Measurements from ENCODE around the gene RPTOR.

Gene RPTOR

DNA sequence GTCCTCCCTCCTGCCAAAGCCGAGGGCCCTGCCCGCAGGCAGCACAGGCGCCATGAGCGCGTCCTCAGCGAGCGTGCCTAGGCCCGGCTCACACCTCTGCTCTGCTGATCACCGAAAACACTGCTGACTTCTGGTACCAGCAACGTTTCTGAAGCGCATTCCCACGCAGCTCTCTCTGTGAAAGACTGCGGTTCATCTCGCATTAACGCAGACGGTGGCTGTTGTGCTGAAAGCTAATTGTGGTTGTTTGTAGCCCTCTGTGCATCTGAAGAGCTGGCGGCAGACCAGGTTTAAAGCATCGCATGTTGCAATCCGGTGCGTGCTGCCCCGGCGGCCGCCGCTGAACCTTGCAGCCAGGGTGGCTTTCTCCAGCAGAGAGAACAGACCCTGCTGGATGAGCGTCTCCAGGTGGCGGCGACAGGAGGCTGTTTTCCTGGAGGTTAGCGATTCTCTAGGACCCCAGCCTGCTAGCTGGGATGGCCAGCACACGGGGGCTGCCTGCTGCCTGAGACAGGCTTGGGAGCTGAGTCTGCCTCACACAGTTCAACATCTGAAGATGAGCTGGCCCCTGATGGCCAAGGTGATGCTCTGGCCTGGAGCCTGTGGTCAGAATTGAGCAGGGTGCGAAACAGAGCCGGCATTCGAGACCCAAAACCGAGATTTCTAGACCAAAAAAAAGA, 397.2 kb downstream of the RPTOR start:
- no peak for DNase-seq

DNA sequence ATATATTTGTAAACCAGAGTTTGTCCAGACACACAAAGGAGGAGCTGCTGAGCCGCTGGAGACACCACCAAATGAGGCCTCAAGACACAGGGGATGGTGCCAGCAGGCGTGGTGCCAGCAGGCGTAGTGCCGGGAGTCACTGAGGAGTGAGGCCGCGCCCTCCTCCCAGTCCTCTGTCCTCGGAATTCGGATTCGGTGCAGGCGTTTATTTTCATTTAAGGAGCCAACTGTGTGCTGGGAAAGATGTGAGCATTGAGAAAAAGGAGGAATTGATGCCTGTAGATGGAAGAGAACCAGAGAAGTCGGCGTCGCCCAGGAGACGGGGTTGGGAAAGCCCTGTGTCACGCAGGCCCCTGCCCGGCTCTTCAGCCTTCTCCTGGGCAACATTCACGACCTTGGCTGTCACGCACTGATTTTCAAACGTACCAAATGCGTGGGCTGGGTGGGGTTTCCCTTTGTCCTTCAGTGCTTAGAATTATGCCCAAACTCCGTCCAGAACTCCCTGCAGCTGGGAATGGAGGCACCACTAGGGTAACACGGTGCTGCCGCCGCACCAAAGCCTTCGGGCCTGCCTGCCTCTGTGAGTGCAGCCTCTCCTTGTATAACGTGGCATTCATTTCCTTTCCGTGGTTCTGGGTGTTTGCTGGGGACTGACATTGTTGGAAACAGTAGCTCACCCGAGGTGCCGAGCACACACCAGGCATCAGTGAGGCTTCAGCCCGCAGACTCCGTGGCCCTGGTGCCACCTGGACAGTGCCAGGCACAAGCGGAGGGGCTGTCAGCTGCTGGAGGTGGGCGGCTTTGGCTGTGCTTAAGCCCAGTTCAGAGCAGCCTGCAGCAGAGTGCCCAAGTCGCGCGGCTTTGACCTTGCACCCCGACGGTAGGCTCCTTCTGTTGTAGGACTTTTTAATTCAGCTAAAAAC, 398.0 kb downstream of the RPTOR start:
- DNase-seq: no peak

DNA sequence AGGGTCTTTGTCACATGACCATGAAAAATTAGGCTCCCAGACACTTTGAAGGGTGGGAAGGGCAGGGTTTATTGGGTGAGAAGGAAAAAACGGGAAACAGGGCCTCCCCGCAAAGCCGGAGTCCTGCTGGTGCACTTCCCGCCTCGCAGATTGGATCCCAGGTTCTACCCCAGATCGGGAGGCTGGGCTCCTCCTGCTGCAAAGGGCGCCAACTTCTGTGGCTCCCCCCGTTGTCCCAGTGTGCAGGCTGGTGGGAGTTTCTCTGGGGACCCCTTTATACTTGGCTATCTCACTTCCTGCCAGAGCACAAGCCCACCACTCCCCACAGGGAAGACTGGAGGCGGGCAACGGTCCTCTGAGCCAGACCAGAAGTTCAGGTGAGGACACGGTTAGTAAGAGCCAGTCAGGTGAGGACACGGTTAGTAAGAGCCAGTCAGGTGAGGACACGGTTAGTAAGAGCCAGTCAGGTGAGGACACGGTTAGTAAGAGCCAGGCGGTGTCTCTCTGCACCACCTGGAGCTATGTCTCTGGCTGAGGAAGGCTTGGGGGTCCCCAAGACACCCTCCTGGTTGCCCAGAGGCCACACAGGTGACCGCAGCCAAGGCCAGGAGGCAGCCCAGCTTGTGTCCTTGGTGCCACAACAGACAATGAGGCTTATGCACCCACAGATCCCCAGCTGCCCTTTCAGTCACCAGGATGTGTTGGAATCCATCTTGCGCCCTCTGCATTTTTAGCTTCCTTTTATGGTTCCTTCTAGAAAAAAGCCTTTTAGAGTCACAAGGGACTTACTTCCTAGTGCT, 398.9 kb downstream of the RPTOR start:
- DNase-seq: no peak

DNA sequence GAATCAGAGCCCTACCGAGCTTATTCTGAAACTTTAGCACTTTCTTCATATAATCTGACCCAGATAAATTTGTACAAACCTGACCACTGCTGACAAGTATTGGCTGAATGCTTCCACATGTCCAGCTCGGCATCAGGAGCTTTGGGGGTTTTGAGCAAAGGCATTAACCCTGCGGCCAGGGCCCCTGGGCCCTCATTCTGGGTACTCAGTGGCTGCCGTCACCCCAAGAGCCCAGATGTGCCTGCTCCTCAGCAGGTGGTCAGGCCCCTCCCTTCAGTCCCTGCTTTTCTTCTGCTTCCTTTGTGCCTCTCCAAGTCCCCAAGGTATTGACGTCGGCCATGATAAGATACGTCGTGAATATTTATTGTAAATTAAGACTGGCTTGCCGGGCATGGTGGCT, 399.7 kb downstream of the RPTOR start:
- no peak for DNase-seq

DNA sequence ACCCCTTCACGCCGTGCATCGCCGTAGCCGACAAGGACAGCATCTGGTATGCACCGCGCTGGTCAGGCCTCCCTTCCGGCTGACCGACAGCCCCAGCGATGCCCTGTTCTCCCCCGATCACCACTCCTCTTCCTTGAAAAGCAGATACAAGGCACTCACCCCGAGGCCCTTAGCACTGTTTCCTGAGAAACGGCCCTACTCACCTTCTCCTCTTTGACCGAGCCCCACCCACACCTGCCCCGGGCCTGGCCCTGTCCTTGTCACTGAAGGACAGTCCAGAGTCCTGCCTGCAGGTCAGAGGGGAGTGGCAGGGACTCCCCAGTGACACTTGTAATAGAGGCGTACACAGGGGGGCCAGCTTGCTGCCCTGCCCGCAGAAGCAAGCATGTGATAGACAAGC, 401.1 kb downstream of the RPTOR start:
- DNase-seq: no peak

DNA sequence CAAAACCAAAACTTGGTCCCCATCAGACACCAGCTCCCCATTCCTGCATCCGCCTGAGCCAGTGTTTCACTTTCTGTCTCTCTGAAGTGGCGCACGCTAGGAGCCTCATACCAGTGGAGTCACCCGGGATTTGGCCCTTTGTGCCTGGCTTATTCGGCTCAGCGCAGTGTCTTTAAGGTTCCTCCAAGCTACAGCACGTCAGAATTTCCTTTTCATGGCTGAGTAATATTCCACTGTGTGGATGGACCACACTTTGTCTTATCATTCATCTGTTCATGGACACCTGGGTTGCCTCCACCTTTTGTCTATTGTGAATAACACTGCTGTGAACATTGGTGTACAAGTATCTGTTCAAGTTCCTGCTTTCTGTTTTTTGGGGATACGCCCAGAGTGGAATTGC, 401.8 kb downstream of the RPTOR start:
- no peak for DNase-seq

DNA sequence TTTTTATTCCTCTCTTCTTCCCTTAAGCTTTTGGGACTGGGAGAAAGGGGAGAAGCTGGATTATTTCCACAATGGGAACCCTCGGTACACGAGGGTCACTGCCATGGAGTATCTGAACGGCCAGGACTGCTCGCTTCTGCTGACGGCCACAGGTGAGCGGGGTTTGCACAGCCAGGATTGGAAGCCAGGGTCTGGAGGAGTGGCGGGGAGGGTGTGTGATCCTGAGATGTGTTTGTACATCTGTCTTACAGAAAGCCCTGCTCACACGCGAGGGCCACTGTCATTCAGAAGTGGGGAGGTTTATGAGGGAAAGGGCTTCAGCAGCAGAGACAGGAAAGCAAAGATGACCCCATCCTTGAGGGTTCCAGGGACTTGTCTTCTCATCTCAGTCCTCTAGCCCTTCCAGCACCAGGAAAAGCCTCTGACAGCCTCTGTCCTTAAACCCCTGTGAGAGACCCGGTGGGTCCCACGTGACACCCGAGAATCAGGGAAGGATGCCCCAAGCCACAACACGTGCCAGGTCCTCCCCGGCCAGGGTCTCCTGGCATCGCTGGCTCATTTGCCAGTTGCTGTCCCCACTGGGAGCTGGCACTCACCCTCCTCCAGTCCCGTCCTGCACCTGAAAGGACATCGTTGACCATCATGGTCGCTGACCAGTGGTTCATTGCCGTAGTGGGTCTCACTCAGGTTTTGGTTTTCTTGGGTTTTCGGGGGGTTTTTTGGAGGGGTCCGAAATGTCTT, 402.7 kb downstream of the RPTOR start:
- no peak for DNase-seq

DNA sequence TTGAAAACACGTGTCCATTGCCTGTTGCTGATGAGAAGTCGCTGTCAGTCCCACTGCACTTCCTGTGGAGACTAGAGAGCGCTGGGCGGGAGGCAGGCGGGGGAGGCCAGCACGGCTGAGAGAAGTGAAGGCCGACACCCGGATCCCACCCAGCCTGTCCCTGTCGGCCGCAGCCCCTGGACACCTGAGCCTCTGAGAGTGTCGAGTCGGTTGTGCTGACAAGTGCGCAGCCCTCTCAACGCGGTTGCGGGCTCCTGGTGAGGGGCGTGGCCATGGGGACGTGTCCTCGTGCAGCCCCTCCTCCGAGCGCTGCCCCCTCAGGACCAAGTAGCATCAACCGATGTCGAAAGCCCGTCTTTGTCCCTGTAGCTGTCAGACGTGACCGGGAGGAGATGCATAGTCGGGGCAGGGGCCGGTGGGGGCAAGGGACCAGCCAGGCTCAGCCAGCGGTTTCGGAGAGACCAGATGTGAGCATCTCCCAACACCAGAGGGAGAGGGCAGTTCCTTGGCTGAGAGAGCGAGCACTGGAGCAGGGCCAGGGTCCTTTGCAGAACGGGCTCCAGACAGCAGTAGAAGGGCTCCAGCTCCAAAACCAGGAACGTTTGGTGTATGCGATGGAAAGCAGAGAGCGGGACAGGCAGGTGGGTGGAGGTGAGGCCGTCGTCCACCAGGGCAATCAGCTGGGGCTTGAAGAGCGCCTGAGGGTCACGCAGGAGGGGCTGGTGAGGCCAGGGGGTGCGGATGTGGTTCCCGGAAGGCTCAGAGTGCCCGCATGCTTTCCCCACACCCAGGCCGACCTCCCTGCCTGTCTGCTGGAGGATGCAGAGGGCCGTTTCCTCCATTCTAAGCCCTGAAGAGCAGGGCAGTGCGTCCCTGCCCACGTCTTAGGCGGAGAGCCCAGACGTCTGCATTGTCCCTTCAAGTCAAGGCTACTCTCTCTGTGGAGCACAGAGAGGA, 403.7 kb downstream of the RPTOR start:
- no peak for DNase-seq

DNA sequence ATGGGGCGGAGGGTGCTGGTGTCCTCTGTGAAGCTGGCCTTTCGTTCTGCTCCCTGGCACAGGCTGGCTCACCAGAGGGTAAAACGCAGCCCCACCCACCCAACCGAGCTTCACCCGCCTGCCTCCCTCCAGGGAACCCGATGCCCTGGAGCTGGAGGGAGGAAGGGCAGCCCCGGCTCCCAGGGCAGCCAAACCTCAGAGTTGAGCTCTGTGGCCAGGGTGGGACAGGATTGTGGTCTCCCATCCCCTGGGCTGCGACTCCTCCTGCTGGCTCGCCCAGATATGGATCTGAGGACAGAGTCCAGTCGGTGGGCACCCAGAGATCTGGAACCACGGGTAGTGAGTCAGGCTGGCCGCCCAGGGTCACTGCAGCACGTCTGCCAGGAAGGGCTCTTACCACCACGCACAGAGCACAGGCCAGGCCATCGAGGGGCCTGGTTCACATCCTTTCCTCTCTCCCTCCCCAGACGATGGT, 404.4 kb downstream of the RPTOR start:
- no peak for DNase-seq

DNA sequence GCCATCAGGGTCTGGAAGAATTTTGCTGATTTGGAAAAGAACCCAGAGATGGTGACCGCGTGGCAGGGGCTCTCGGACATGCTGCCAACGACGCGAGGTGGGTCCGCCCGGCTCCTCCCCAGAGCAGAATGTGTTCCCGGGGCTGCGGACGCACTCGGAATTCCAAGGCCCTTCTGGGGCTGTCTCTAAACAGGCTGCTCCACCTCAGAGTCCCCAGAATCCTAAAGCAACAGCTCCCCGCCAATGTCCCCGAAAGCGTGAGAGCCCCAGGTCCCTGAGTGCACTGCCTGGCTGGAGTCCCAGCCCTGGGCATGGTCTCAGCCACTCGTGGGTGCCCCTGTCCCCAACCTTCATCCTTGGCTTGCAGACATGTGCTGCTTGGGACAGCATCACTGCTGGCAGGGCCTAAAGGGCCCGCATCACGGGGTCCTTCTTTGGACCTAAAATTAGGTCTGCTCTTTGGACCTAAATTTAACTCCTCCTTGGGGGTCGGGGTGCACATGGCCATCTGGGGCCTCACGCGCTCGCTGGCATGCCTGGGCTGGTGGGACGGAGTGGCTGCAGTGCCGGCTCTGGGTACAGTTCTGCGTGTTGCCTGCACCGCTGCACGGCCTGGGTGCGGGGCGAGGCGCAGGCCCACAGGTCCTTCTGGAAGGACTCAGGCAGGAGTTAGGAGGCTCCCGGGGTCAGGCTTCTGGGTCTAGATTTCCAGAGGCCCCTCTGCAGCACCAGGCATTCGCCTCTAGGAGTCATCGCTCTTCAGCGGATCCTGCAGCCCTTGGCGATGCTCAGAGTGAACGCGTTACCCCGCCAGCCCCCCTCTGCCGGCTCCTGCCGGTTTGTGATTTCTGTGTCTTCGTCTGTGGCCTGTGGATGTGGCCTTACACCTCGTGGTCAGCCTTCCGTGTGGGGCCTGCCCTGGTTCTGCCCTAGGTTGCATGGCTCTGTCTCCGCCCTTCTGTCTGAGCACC, 405.1 kb downstream of the RPTOR start:
- DNase-seq: peak; percentile 27

DNA sequence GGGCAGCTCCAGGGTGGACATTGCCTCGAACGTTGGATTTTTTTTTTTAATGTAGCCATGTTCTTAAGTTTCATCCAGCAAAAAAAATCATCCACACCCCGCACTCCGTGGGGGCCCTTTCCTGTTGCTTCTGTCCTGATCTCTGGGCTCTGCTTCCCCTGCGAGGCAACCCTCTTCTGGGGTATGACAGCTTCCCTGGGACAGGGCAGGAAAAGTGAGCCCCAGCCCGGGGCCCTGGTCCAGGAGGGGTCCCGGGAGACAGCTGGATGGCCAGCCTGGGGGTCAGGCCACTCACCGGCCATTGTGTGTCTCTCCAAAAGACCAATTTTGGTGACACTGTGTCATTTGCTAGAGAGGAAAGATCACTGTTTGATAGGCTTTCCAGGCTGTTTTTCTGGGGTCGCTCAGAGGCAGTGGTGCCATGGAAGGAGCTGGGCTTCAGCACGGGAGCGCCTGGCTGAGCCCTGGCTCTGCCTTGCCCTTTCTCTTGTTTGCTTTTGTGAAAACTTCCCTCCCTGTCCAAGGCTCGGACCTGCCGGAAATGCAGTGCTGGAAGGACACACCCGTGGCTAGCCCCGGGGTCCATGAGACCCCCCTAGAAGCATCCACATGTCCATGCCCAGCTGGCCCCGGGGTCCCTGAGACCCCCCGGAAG, 406.0 kb downstream of the RPTOR start:
- no peak for DNase-seq

DNA sequence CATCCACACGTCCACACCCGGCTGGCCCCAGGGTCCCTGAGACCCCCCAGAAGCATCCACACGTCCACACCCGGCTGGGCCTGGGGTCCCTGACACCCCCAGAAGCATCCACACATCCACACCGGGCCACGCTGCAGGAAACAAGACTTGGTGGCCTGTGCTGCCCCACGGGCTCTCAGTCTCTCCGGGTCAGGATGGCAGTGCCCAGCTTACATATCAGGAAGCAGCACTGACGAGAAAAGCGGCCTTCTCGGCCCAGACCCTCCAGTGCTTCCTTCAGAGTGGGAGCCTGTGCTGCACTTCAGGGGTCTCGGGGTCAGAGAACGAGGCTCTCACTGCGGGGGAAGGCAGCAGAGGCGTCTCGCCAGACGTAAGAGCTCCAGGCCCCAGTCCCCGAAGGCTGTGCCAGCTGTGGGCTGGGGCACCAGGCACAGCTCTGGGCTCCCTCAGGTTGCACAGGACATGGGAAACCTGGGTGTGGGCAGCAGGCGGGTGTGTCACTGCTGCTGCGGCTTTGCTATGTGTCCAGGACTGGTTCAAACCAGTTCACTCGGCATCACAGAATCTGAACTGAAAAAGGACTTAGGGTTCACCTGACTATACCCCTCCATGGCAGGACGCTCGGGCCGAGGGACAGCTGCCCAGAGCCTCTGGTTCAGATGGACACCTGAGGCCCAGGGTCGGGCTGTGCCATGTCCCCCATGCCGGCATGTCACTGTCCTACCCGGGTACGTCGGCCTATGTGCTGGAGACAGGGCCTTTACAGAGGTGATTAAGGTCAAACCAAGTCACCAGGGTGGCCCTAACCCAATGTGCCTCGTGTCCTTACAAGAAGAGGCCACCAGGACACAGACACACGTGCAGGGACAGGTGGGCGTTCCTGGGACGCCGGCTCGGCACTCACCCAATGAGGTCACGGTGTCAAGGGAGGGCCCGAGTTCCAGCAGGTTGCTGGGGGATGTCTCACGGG, 406.8 kb downstream of the RPTOR start:
- no peak for DNase-seq

DNA sequence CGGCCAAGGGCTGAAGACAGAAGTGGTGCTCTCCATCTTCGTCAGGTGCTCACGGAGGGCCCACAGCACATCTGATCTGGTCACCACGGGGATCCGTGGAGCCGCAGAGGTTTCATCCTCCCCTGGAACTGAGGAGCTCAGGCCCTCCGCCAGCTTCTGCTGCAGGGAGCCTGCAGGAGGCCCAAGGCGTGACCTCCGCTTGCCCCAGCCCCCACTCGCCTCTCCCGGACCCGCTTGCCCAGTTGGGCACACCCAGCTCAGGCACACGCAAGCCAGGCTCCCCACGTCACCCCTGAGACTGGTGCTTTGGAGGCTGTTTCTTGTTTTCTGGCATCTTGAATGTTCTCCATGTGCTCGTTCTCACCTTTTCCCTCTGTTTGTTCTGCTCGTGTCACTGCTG, 407.7 kb downstream of the RPTOR start:
- no peak for DNase-seq

DNA sequence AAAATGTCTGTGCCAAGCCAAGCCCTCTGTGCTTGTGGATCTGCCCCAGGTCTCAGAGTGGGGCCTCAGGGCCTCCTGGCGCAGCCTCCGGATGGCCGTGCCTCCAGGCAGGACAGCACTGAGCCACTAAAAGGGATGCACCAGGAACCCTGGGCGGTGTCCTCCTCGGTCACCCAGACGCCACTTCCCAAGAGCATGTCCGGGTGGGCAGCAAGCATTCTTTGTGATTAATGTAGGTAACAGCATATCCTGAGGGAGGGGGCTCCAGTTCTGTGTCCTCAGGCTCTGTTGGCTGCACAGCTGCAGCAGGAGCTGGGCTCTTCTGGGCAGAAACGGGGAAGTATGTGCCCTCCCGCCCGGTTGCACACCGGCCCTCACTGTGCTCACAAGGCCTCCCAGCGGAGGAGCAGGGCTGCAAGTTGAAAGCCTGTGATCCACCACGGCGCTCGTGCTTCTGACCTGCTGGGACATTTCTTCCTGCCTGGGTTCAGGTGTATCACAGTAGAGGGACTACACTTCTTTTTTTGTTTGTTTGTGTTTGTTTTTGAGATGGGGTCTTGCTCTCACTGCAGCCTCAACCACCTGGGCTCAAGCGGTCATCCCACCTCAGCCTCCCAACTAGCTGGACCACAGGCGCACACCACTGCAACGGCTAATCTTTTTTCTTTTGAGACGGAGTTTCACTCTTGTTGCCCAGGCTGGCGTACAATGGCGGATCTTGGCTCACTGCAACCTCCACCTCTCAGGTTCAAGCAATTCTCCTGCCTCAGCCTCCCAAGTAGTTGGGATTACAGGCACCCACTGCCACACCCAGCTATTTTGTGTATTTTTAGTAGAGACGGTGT, 409.1 kb downstream of the RPTOR start:
- no peak for DNase-seq

DNA sequence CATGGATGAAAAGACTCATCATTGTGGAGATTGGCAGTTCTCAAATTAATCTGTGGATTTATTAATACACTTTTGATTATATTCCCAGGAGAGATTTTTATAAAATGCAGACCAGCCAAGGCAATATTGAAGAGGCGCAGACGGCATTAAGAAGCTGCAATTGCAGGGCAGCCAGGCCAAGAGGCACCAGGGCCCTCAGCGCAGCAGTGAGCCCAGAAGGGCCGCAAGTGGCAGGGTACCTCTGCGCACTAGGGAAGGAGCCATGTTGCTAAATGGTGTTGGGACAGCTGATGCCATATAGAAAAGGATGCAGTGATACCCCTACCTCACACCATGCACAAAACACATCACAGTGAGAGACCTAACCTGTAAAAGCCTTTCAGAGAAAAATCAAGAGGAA, 410.4 kb downstream of the RPTOR start:
- no peak for DNase-seq

DNA sequence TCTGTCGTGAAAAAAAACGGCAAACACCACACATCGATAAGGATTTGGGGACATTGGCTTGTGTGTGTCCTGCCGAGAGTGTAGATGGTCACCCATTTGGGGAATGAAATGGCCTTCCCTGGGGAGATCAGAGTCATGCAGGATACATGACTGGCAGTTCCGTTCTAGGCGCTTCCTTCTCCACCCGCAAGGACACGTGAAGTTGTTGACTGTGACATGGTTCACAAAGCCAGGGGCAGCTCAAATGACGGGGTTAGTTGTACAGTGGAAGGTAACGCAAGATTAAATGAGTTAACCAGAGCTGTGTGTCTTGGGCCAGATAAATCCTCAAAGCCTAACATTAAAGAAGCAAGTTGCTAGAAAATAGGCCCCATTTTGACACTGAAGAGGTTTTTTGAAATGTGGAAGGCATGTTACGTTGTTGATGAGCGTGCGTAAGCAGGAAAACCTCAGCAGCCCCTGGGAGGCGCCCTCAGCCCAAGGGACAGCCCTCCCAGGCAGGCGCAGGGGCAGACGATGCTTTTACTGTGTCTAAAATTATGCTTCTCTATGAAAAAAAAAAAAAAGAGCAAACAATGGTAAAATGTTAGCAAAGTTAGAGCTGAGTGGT, 411.1 kb downstream of the RPTOR start:
- no peak for DNase-seq

All from NCI-H82 (cell line).